COLO668 (cell line): Measurements from ENCODE around the gene ADIPOR2.
"Not testable (repeated sequence)": the region's sequence is repeated elsewhere in the genome, so short reads cannot be mapped to it uniquely, and the experiment has no call there.

Source experiments
- DNase-seq: peaks from one replicate; lab custom pipeline; 2025; ENCODE audit not compliant: unreplicated experiment; lab: John Stamatoyannopoulos, UW

The ADIPOR2 gene

GRCh38 chr12:1810201-1810930 is 119.5 kb downstream of the ADIPOR2 start:
- DNase-seq = no peak

DNA sequence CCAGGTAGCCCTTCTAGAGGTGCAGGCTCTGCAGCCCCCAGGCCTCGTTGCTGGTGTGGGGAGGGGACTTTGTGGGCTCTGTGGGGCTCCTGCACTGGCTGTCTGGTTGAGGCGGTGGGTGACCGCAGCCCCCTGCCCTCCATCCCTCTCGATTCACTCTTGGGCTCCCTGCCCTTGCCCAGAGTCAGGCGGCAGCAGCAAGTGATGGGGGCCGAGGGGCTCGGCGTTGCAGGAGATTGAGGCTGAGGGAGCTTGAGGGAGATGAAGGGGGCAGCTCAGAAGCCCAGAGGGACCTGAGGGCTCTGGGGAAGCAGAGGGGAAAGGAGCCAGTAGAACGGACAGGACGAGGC is 120.0 kb downstream of the ADIPOR2 start:
- DNase-seq = no peak

- no peak for DNase-seq
These were observed 120.5 kb downstream of the ADIPOR2 start for GRCh38 chr12:1811281-1811947.

GRCh38 chr12:1811948-1812291 is 121.0 kb downstream of the ADIPOR2 start:
- DNase-seq = no peak

DNA sequence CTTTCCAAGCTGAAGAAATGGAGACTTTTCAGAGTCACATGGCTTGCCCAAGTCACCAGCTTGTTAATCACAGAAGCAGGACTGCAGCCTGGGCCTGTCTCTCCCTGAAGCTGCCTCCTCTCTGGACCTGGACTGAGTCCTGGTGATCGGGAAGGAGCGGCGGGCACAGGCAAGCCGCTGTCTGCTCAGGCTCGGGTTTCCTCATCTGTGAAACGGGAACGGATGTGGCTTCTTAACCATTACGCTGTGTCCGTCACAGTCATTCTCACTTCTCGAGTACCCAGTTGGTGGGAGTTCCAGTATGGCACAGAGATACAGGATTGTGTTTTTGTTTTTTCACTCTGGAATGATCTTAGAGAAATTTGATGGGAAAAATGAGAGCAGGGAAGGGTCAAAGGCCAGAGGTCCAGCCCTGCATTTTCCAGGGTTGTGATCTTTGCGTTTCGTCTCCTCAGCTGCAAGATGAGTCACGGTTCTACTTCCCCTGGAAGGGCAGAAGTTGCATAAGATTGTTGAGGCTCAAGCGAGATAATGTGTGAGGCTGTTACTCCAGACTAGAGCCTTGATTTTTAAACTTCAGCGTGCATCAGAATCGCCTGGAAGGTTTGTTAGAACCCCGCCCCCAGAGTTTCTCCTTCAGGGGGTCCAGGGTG is 121.9 kb downstream of the ADIPOR2 start:
- DNase-seq = no peak

DNA sequence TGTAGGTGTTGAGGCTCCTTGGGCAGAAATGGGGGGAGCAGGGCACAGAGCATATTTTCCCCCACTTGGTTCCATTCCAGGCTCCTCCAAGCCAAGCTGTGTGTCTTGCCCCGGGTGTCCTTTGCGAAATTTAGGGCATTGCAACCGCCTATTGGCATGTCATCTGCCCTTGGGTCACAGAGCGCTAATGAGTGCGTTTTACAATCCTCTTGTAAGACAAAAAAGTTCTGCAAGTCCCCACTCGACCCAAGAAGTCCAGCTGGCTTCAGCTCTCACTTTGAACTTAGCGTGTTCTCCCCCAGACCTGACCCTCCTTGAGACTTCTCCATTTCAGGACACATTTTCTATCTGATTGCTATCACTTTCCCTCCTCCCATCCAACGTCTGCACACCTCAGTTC is 123.4 kb downstream of the ADIPOR2 start:
- DNase-seq = no peak

DNA sequence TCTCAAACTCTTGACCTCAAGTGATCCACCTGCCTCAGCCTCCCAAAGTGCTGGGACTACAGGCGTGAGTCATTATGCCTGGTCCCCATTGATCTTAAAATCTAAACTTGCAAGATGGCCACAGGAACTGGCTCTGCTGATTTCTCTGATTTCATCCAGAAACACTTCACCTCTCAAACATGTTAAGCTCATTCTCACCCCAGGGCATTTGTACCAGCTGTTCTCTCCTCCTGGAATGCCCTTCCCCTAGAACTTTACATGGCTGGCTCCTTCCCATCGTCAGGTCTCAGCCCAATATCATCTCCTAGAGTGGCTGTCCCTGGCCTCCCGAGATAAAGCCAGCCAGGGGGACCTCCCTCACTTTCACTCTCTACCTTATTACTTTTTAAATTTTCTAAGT is 124.2 kb downstream of the ADIPOR2 start:
- DNase-seq = no peak

DNA sequence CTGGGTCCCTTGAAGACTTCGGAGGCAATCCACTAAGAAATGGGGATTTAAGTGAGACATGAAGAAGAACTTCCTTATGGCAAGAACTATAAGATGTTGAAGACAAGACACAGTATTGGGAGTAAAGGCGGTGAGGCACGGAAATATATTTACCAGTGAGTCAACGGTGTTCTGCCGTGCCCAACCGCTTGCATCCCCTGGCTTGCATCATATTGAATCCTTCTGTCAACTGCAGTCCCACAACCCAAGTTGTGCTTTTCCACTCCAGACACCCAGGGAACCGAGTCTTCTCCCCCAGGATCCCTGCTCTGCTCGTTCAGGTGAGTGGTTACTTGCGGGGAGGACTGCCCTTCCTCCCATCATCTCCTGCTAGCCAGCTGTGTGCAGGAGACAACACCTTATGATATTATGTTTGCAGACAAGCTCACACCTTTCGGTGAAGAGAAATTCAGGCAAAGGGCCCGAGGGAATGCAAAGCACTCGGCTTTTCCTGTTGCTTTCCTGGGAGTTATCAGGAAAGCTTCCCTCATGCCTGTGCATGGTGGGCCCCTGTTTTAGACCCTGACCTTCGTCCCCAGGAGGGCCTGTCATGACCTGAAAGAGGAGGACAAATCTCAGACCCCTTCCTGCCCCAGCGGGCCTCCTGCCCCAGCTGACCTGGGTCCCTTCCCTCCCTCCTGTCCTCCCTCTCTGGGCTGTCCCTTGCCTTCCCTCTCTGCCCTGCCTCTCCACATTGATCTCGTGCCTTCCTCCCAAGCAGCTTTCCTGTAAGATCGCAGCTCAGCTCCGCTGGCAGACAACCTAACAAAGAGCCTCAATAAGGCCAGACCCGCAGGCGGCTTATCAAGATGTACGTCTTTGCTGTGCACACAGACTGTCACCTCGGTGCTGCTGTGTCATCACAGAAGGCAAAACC is 125.2 kb downstream of the ADIPOR2 start:
- DNase-seq = no peak

GRCh38 chr12:1816730-1817348 is 126.0 kb downstream of the ADIPOR2 start:
- DNase-seq = no peak

GRCh38 chr12:1817928-1818327 is 127.1 kb downstream of the ADIPOR2 start:
- DNase-seq = not testable (repeated sequence)

DNA sequence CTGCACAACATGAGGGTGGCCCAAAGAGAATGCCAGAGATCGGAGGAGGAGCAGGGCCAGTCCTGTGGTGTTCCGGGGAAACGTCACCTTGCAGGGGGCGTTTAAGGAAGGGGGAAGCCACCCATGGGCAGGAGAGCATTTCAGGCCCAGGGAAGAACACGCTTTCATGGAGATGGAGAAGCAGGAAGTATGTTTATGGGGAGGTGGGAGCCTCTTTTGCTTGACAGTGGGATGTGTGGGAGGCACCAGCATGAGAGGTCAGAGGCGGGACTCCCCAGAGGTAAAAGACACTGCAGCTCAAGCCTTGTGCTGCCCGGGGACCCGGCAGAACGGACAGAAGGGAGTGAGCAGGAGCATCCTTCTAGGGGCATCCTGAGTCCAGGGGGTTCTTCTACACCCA is 128.2 kb downstream of the ADIPOR2 start:
- DNase-seq = no peak

DNA sequence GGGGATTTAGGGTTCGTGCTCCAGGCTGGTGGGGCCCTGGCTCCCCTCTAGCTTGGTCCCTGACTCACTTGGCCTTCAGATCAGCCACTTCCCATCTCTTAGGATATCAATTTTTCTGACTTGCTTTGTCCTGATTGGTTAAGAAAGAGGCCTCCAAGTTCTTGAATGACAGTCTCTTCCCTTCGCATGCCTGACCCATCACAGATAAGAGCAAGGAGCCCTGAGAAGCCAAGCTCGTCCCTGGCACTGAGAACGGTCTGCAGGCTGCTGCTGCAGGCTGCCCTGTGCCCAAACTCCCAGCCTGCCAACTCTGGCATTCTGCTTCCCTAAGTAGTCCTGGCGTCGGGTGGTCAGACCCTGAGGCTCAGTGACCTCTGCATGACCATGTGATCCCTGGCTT is 128.7 kb downstream of the ADIPOR2 start:
- no peak for DNase-seq

DNA sequence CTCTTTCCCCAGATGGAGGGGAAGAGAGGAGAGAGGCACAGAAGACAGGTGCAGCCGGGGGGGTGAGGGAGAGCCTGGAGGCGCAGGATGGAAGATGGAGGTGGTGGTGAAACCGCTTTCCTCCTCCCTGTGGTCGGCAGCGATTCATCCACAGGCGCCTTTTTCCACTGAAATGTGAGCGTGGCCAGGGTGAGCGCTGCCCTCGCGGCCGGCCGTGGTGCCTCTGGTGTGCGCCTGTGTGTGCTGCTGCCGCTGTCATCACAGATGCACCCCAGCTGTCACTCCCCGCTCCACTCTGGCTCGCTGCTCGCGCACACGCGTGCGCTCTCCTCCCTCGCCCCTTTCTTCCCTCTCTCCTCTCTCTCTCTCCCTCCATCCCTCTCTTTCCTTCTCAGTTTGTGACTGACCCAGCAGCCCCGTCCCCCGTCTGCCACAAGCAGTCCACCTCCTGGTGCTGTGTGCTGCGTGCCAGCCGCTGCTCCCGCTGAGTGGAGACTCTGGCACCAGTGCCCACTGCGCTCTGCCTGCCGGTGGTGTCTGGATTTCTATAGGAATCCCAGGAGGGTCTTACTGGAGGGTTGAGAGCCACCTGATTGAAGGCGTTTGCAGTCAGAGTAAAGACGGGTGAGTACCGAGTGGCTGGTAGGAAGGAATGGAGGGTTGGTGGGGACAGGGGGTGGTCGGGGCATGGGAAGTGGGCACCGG is 129.5 kb downstream of the ADIPOR2 start, which contains the start of gene LRTM2:
Gene LRTM2, plus strand, starts transcription at position 375 of the 705 bp plus-strand sequence. CDS start 7,584 bp downstream, outside the sequence.
- no peak for DNase-seq

DNA sequence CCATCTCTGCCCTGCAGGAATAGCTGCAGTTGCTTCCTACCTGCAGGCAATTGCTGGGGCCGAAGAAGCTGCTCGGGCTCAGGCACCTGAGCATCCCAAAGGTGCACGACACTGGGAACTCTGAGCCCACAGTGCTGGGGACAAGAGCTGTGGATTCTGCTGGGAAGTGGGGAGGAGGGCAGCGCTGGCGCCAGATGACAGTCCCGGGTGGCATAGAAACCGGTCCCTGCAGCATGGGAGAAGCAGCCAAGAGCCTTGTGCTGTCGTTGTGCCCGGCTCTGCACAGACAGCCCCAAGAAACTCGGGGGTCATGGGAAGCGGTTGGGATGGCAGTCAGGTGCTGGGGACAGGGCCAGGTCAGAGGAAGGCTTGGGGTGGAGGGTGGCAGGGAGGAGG is 130.0 kb downstream of the ADIPOR2 start:
- no peak for DNase-seq

- no peak for DNase-seq
These were observed 130.9 kb downstream of the ADIPOR2 start for GRCh38 chr12:1821805-1822204.

- DNase-seq = no peak
These were observed 131.8 kb downstream of the ADIPOR2 start for GRCh38 chr12:1822699-1823098.

DNA sequence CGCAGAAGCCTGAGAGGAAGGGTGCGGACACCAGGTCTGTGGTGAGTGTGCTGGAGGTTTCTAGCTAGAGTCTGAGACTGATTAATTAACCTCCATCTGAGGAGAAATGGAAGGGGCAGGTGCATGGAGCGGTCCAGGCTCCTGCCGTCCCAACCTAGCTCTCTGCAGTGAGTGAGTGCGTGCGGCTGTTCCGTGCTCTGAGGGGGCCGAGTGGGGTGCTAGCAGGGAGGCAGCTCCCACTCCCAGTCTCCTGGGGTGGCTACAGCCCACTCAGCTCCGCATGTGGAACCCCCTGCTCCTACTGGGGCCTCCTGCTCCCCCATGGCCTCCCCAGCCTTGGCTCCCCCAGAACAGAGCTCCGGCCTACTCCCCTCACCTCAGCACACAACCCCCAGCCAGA is 132.4 kb downstream of the ADIPOR2 start:
- no peak for DNase-seq

GRCh38 chr12:1825382-1826102 is 134.7 kb downstream of the ADIPOR2 start:
- DNase-seq = no peak

GRCh38 chr12:1826401-1826800 is 135.5 kb downstream of the ADIPOR2 start:
- no peak for DNase-seq
